Natural killer cell (primary cell): ENCODE data around the gene ADAMTS7. TPM values are rescaled to one million over a fixed set of nuclear protein-coding genes. Genes with fewer than 3 reads are reported as not detected.

Experiments
- ATAC-seq, 3 donors: fragments of 150-1000 bp in 2 of 3; fragments of 200-7000 bp in 1 of 3; cut with Tn5 transposase; 1 replicate in 1 of 3; 2 replicates in 2 of 3; pipeline ENCODE4 v1.10.0; 2021; ENCODE audit warnings: mild to moderate bottlenecking in 2 of 3, moderate library complexity in 2 of 3
- DNase-seq, 2 donors: peaks; one replicate each; pipeline versions ENCODE4 v3.0.0 to v3.0.0-alpha.2; 2013 to 2021; ENCODE audit warnings: mixed read lengths in 1 of 2
- H3K27ac ChIP-seq: one replicate; pipeline ENCODE4 v1.5.1; 2013; ENCODE audit warnings: mild to moderate bottlenecking, low read length
- H3K27me3 ChIP-seq: one replicate; pipeline ENCODE4 v1.6.1; 2013; ENCODE audit warnings: low read length; ENCODE audit not compliant: control insufficient read depth, insufficient read depth
- H3K36me3 ChIP-seq: one replicate; pipeline ENCODE4 v1.6.1; 2013; ENCODE audit warnings: low read length; ENCODE audit not compliant: control insufficient read depth, insufficient read depth
- H3K4me1 ChIP-seq: one replicate; pipeline ENCODE4 v1.6.1; 2013; ENCODE audit warnings: low read length; ENCODE audit not compliant: control insufficient read depth, insufficient read depth
- H3K4me3 ChIP-seq: one replicate; pipeline ENCODE4 v1.5.1; 2013; ENCODE audit warnings: low read length
- H3K9me3 ChIP-seq: one replicate; pipeline ENCODE4 v1.6.1; 2013; ENCODE audit warnings: low read length; ENCODE audit not compliant: control insufficient read depth, insufficient read depth
- H3K27ac Mint-ChIP-seq, 2 donors: one replicate each; pipeline ENCODE4 v1.8.0; 2022; ENCODE audit warnings: mild to moderate bottlenecking in 2 of 2, mixed read lengths in 2 of 2, moderate library complexity in 1 of 2
- H3K27me3 Mint-ChIP-seq, 2 donors: one replicate each; pipeline ENCODE4 v1.8.0; 2022; ENCODE audit warnings: low read depth in 2 of 2, mixed read lengths in 2 of 2
- H3K36me3 Mint-ChIP-seq: one replicate; pipeline ENCODE4 v1.8.0; 2022; ENCODE audit warnings: mixed read lengths
- H3K4me1 Mint-ChIP-seq, 2 donors: one replicate each; pipeline ENCODE4 v1.8.0; 2022; ENCODE audit warnings: mixed read lengths in 2 of 2
- H3K4me3 Mint-ChIP-seq: one replicate; pipeline ENCODE4 v1.8.0; 2022; ENCODE audit warnings: mild to moderate bottlenecking, moderate library complexity, mixed read lengths
- H3K9me3 Mint-ChIP-seq, 2 donors: one replicate each; pipeline ENCODE4 v1.8.0; 2022; ENCODE audit warnings: mixed read lengths in 2 of 2
- WGBS: methylation state at CpG from one replicate; pipeline ENCODE4 v1.1.7; 2013; ENCODE audit warnings: missing lambda C conversion rate; ENCODE audit not compliant: insufficient coverage; 5-methylcytosine and 5-hydroxymethylcytosine counted together
- intact Hi-C: fragments of 100-400 bp; cut with micrococcal nuclease; formaldehyde crosslinking; loops from one replicate; pipeline ENCODE4 v1.14.2; 2022
- total RNA-seq, 4 donors: library from RNA; stranded (reverse); fragments of 120-200 nt in 1 of 4; gene quantifications; one replicate each; pipeline versions ENCODE4 v1.2.3 to v1.2.4, GENCODE V29; 2013 to 2022
- TF ChIP-seq, protein P1 (sequence below): fragments of 200-600 bp; IDR thresholded peaks from one replicate; pipeline ENCODE4 v1.8.0; 2022; ENCODE audit warnings: antibody characterized with exemption

The ADAMTS7 gene, protein sequence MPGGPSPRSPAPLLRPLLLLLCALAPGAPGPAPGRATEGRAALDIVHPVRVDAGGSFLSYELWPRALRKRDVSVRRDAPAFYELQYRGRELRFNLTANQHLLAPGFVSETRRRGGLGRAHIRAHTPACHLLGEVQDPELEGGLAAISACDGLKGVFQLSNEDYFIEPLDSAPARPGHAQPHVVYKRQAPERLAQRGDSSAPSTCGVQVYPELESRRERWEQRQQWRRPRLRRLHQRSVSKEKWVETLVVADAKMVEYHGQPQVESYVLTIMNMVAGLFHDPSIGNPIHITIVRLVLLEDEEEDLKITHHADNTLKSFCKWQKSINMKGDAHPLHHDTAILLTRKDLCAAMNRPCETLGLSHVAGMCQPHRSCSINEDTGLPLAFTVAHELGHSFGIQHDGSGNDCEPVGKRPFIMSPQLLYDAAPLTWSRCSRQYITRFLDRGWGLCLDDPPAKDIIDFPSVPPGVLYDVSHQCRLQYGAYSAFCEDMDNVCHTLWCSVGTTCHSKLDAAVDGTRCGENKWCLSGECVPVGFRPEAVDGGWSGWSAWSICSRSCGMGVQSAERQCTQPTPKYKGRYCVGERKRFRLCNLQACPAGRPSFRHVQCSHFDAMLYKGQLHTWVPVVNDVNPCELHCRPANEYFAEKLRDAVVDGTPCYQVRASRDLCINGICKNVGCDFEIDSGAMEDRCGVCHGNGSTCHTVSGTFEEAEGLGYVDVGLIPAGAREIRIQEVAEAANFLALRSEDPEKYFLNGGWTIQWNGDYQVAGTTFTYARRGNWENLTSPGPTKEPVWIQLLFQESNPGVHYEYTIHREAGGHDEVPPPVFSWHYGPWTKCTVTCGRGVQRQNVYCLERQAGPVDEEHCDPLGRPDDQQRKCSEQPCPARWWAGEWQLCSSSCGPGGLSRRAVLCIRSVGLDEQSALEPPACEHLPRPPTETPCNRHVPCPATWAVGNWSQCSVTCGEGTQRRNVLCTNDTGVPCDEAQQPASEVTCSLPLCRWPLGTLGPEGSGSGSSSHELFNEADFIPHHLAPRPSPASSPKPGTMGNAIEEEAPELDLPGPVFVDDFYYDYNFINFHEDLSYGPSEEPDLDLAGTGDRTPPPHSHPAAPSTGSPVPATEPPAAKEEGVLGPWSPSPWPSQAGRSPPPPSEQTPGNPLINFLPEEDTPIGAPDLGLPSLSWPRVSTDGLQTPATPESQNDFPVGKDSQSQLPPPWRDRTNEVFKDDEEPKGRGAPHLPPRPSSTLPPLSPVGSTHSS (N-terminal part only)
- under 1 TPM in 2 of 3 donors, not detected in 1; 0.10 to 0.16 TPM for total RNA-seq
- 0.02 TPM for total RNA-seq (2013)

- peak within 1 kb of the TSS; percentile 36 for H3K4me3 ChIP-seq
- under 1% methylated on average over 73 of the region's 73 CpGs for WGBS
- ATAC-seq (peak; percentile 86 to 93 (median 89)), DNase-seq (peak; percentile 53 to 63)
- no peaks in the 10 kb centered on the region for H3K36me3 Mint-ChIP-seq
- H3K4me1 Mint-ChIP-seq = peaks cover 8 to 21% of the 10 kb centered on the region in 2 donors
- H3K9me3 Mint-ChIP-seq = no peaks in the 10 kb centered on the region
- H3K4me3 Mint-ChIP-seq = peak within 1 kb of the TSS; percentile 88
- H3K27me3 Mint-ChIP-seq = peaks cover 32 to 37% of the 10 kb centered on the region in 2 donors
- H3K4me1 ChIP-seq = peaks cover 16% of the 10 kb centered on the region
- TF ChIP-seq, protein P1, sequence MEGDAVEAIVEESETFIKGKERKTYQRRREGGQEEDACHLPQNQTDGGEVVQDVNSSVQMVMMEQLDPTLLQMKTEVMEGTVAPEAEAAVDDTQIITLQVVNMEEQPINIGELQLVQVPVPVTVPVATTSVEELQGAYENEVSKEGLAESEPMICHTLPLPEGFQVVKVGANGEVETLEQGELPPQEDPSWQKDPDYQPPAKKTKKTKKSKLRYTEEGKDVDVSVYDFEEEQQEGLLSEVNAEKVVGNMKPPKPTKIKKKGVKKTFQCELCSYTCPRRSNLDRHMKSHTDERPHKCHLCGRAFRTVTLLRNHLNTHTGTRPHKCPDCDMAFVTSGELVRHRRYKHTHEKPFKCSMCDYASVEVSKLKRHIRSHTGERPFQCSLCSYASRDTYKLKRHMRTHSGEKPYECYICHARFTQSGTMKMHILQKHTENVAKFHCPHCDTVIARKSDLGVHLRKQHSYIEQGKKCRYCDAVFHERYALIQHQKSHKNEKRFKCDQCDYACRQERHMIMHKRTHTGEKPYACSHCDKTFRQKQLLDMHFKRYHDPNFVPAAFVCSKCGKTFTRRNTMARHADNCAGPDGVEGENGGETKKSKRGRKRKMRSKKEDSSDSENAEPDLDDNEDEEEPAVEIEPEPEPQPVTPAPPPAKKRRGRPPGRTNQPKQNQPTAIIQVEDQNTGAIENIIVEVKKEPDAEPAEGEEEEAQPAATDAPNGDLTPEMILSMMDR = peak; percentile 65
- peaks cover 23% of the 10 kb centered on the region for H3K27me3 ChIP-seq
- H3K36me3 ChIP-seq = no peaks in the 10 kb centered on the region
- H3K9me3 ChIP-seq = peaks cover 7% of the 10 kb centered on the region
- peak within 1 kb of the TSS in 1 of 2 donors; percentile 19 for H3K27ac Mint-ChIP-seq
- intact Hi-C loops = no loop called here
- H3K27ac ChIP-seq = no peak within 1 kb of the TSS
These were observed at the start of gene ADAMTS7 for GRCh38 chr15:78811124-78811824. TSS of gene ADAMTS7 (minus strand) at chr15:78811464. CDS start at chr15:78811220, 244 bp downstream.

- Mint-ChIP-seq H3K4me3 (peak overlapping the region; percentile 88), H3K9me3 (no peaks in the 10 kb centered on the region), H3K27me3 (no peaks in the 10 kb centered on the region), H3K4me1 (peaks cover 5 to 8% of the 10 kb centered on the region in 2 donors), H3K36me3 (no peaks in the 10 kb centered on the region), H3K27ac (peak overlapping the region; percentile 84 to 86)
- Histone ChIP-seq H3K4me1 (peaks cover 6% of the 10 kb centered on the region), H3K9me3 (no peaks in the 10 kb centered on the region), H3K36me3 (no peaks in the 10 kb centered on the region), H3K27me3 (no peaks in the 10 kb centered on the region), H3K4me3 (peak overlapping the region; percentile 39), H3K27ac (no peak overlapping the region)
- intact Hi-C loops = loop anchor here (10.0 kb wide), 1 partner anchor 325 kb away; no protein-coding TSS in a partner anchor
- TF ChIP-seq, protein P1 = peak; percentile 59
- DNase-seq = peak; percentile 62 to 80
- peak; percentile 77 to 85 (median 83) for ATAC-seq
- WGBS = 2% methylated on average over 23 of the region's 28 CpGs
These were observed 48.9 kb upstream of the ADAMTS7 start for GRCh38 chr15:78859971-78860719.

- intact Hi-C loops = loop anchor here (10.0 kb wide), 1 partner anchor 329 kb away; no protein-coding TSS in a partner anchor
- Histone ChIP-seq H3K27ac (no peak overlapping the region), H3K4me3 (no peak overlapping the region), H3K36me3 (no peaks in the 10 kb centered on the region), H3K27me3 (no peaks in the 10 kb centered on the region), H3K4me1 (peaks cover 6% of the 10 kb centered on the region), H3K9me3 (no peaks in the 10 kb centered on the region)
- DNase-seq (no peak), ATAC-seq (no peak)
- WGBS = 64% methylated on average over 4 of the region's 4 CpGs
- Mint-ChIP-seq H3K4me1 (peaks cover 5 to 8% of the 10 kb centered on the region in 2 donors), H3K9me3 (no peaks in the 10 kb centered on the region), H3K27me3 (peaks cover 0 to 3% of the 10 kb centered on the region in 2 donors), H3K27ac (no peak overlapping the region), H3K36me3 (no peaks in the 10 kb centered on the region), H3K4me3 (no peak overlapping the region)
- TF ChIP-seq, protein P1 = no peak
These were observed 44.5 kb upstream of the ADAMTS7 start for GRCh38 chr15:78855746-78856145.
